HepG2 (cell line): ENCODE measurements around the gene CACNA1F. TPM values are rescaled to one million over a fixed set of nuclear protein-coding genes. Genes with fewer than 3 reads are reported as not detected.

Experiments used
- ATAC-seq: fragments of 200-7000 bp; cut with Tn5 transposase; 3 replicates; pipeline ENCODE4 v1.9.1; 2020; ENCODE audit warnings: mild to moderate bottlenecking, moderate library complexity
- BruUV-seq: library from RNA; stranded (reverse); fragments of 400-500 nt; replicated peaks from 2 replicates; lab custom pipeline; 2021; lab: Mats Ljungman, UMichigan
- CTCF ChIA-PET: fragments of 300-600 bp; formaldehyde crosslinking; extraction: SDS; loops from one replicate; lab custom pipeline; 2021; ENCODE audit warnings: low total read pairs, inconsistent platforms, low intra/inter-chr PET ratio; lab: Yijun Ruan, JAX
- POLR2A ChIA-PET: fragments of 350-600 bp; sonication (Branson Sonifier 250); formaldehyde crosslinking; loops from one replicate; lab custom pipeline; 2020; ENCODE audit warnings: antibody characterized with exemption, inconsistent platforms; lab: Yijun Ruan, JAX
- DNase-seq: peaks from one replicate; pipeline ENCODE4 v3.0.0-alpha.2; 2015; ENCODE audit warnings: low spot score
- FAIRE-seq: peaks from 3 replicates; lab custom pipeline; 2011; peaks lifted over from hg19 to GRCh38; lab: Jason Lieb, UNC
- H2AFZ ChIP-seq: one replicate; pipeline ENCODE4 v1.6.1; 2011; ENCODE audit warnings: low read length, inconsistent platforms
- H3K27ac ChIP-seq: fragments of 300-600 bp; 3 replicates; pipeline ENCODE4 v1.8.0; 2011; ENCODE audit warnings: mixed run types, mild to moderate bottlenecking, mixed read lengths, low read length, inconsistent platforms; ENCODE audit not compliant: insufficient read depth; ENCODE audit errors: extremely low read length
- H3K27me3 ChIP-seq, 2 experiments: fragments of 200-600 bp in 1 of 2; 2 replicates in 1 of 2; 3 replicates in 1 of 2; pipeline versions ENCODE4 v1.6.0 to v1.8.0; 2011; ENCODE audit warnings: low read length in 2 of 2, mild to moderate bottlenecking in 2 of 2, moderate library complexity in 2 of 2, inconsistent platforms in 1 of 2; ENCODE audit not compliant: insufficient read depth in 2 of 2, control insufficient read depth in 1 of 2
- H3K36me3 ChIP-seq, 2 experiments: fragments of 200-600 bp in 1 of 2; replicated peaks in 1 of 2; 2 replicates in 1 of 2; 3 replicates in 1 of 2; pipeline versions ENCODE4 v1.5.1 to v1.8.0; 2011; ENCODE audit warnings: low read length in 2 of 2, inconsistent platforms in 1 of 2; ENCODE audit not compliant: insufficient read depth in 2 of 2, control insufficient read depth in 1 of 2
- H3K4me1 ChIP-seq: 2 replicates; pipeline ENCODE4 v1.5.1; 2012; ENCODE audit warnings: low read length, inconsistent platforms; ENCODE audit not compliant: insufficient read depth
- H3K4me2 ChIP-seq: 2 replicates; pipeline ENCODE4 v1.6.0; 2011; ENCODE audit warnings: low read depth, low read length, inconsistent platforms
- H3K4me3 ChIP-seq, 3 experiments: fragments of 200-600 bp in 1 of 3; sonication (generic), shearing (Covaris generic) in 1 of 3; replicated peaks in 1 of 3; 2 replicates each; pipeline ENCODE4 v1.5.1; 2011 to 2016; ENCODE audit warnings: low read length in 3 of 3, inconsistent platforms in 2 of 3, low read depth in 2 of 3, mild to moderate bottlenecking in 2 of 3, control low read depth in 1 of 3, mixed read lengths in 1 of 3; ENCODE audit not compliant: insufficient read depth in 1 of 3
- H3K79me2 ChIP-seq: one replicate; pipeline ENCODE4 v1.6.1; 2011; ENCODE audit warnings: low read length, inconsistent platforms; ENCODE audit not compliant: insufficient read depth
- H3K9ac ChIP-seq: 2 replicates; pipeline ENCODE4 v1.6.0; 2011; ENCODE audit warnings: mild to moderate bottlenecking, low read depth, low read length, inconsistent platforms; ENCODE audit not compliant: insufficient read depth
- H3K9me3 ChIP-seq: 2 replicates; pipeline ENCODE4 v1.5.1; 2012; ENCODE audit warnings: mild to moderate bottlenecking, low read length
- H4K20me1 ChIP-seq: 2 replicates; pipeline ENCODE4 v1.6.0; 2011; ENCODE audit warnings: inconsistent platforms, mild to moderate bottlenecking, low read length, moderate library complexity; ENCODE audit not compliant: insufficient read depth
- DRAP1 ChIP-seq: IDR thresholded peaks from 2 replicates; pipeline ENCODE4 v1.6.1; 2016; ENCODE audit warnings: missing genetic modification reagents, missing compliant biosample characterization
- ETS1 ChIP-seq: sonication (generic); formaldehyde crosslinking; IDR thresholded peaks from 2 replicates; pipeline ENCODE4 v1.4.0; 2020; ENCODE audit warnings: missing genetic modification reagents
- HDAC6 ChIP-seq: fragments of 200-600 bp; sonication (generic); IDR thresholded peaks from 2 replicates; pipeline ENCODE4 v1.7.0; 2017; ENCODE audit warnings: mild to moderate bottlenecking, antibody characterized with exemption, low read length, low read depth
- HMGXB3 ChIP-seq: sonication (generic); formaldehyde crosslinking; IDR thresholded peaks from 2 replicates; pipeline ENCODE4 v1.4.0; 2020; ENCODE audit warnings: missing genetic modification reagents, borderline replicate concordance
- IKZF4 ChIP-seq: sonication (generic); formaldehyde crosslinking; IDR thresholded peaks from 2 replicates; pipeline ENCODE4 v1.5.1; 2020; ENCODE audit warnings: borderline replicate concordance, mild to moderate bottlenecking, low read depth, missing genetic modification reagents; ENCODE audit errors: not compliant biosample characterization
- NCOR1 ChIP-seq: fragments of 200-600 bp; sonication (generic); IDR thresholded peaks from 2 replicates; pipeline ENCODE4 v1.7.0; 2017; ENCODE audit warnings: antibody characterized with exemption, low read length, borderline replicate concordance
- NPAS2 ChIP-seq: sonication (generic); formaldehyde crosslinking; IDR thresholded peaks from 2 replicates; pipeline ENCODE4 v1.8.0; 2022; ENCODE audit warnings: mild to moderate bottlenecking, missing genetic modification reagents, borderline replicate concordance
- SP4 ChIP-seq: sonication (generic); formaldehyde crosslinking; IDR thresholded peaks from 2 replicates; pipeline ENCODE4 v1.8.1; 2023; ENCODE audit warnings: mild to moderate bottlenecking, missing genetic modification reagents
- SPEN ChIP-seq: sonication (generic); formaldehyde crosslinking; IDR thresholded peaks from 2 replicates; pipeline ENCODE4 v1.5.1; 2020; ENCODE audit warnings: low read depth, mild to moderate bottlenecking, missing genetic modification reagents
- ZIK1 ChIP-seq: sonication (generic); formaldehyde crosslinking; IDR thresholded peaks from 2 replicates; pipeline ENCODE4 v1.5.0; 2020; ENCODE audit warnings: mild to moderate bottlenecking, low read depth, missing genetic modification reagents, borderline replicate concordance
- ZNF563 ChIP-seq: sonication (generic); formaldehyde crosslinking; IDR thresholded peaks from 2 replicates; pipeline ENCODE4 v1.8.0; 2022; ENCODE audit warnings: mild to moderate bottlenecking, moderate library complexity, missing genetic modification reagents
- ZNF574 ChIP-seq: sonication (generic); formaldehyde crosslinking; IDR thresholded peaks from 2 replicates; pipeline ENCODE4 v1.4.0; 2020; ENCODE audit warnings: missing genetic modification reagents
- ZNF619 ChIP-seq: sonication (generic); formaldehyde crosslinking; IDR thresholded peaks from 2 replicates; pipeline ENCODE4 v1.4.0; 2020; ENCODE audit warnings: mild to moderate bottlenecking, missing genetic modification reagents
- WGBS: methylation state at CpG from one replicate; pipeline ENCODE4 v1.1.6; 2017; ENCODE audit warnings: low lambda C conversion rate; 5-methylcytosine and 5-hydroxymethylcytosine counted together
- in situ Hi-C: cut with HindIII; loops from 2 replicates; pipeline ENCODE4 v1.10.0; 2017; ENCODE audit warnings: low pct_unique_long_range_greater_than_20kb; ENCODE audit not compliant: extremely low pct_ligation_motif_present
- intact Hi-C: fragments of 100-400 bp; cut with micrococcal nuclease; formaldehyde crosslinking; loops from one replicate; pipeline ENCODE4 v1.10.0; 2022; ENCODE audit not compliant: unreplicated experiment
- polyA plus RNA-seq, 8 experiments: library from polyadenylated mRNA; depleted of rRNA in 3 of 8; stranded (reverse) in 7 of 8; unstranded in 1 of 8; fragments of >200 nt; fragmentation: Illumina TruSeq in 4 of 8; extraction: Trizol in 4 of 8; gene quantifications; 2 replicates each; pipeline versions ENCODE4 v1.2.1 to v1.2.3, GENCODE V29; 2011 to 2016; ENCODE audit warnings: low read depth in 4 of 8, missing spikeins in 1 of 8, mixed read lengths in 1 of 8; ENCODE audit not compliant: insufficient read depth in 1 of 8
- total RNA-seq, 5 experiments: library from RNA; depleted of rRNA; stranded (reverse); fragments of >200 nt; fragmentation: Illumina TruSeq; extraction: Trizol; gene quantifications; 2 replicates each; pipeline ENCODE4 v1.2.3, GENCODE V29; 2016; ENCODE audit warnings: low read depth in 1 of 5

Gene CACNA1F
- total and polyA plus RNA-seq, 2 of the 13 experiments (the other 11 are each of a cell fraction or from before 2014, with no cell fraction given) = 0.03 TPM; not detected in 1

- intact Hi-C loops (loop anchor here (5.0 kb wide), 1 partner anchor 77 kb away; no protein-coding TSS in a partner anchor), in situ Hi-C loops (no loop called here)
- H3K27ac ChIP-seq = peak overlapping the region; percentile 91
- no peaks in the 10 kb centered on the region for H4K20me1 ChIP-seq
- H3K4me2 ChIP-seq = peak overlapping the region; percentile 89
- CTCF ChIA-PET = no interaction called here
- no peaks in the 10 kb centered on the region for H3K36me3 ChIP-seq
- peaks cover 43% of the 10 kb centered on the region for H3K4me1 ChIP-seq
- peak overlapping the region; percentile 57 to 82 (median 71); a peak in 5 of 6 replicates for H3K4me3 ChIP-seq
- ATAC-seq (peak; percentile 94), DNase-seq (peak; percentile 94), FAIRE-seq (peak; percentile 92)
- no peaks in the 10 kb centered on the region for H3K9me3 ChIP-seq
- under 1% methylated on average over 45 of the region's 45 CpGs for WGBS
- peak overlapping the region; percentile 85 for H3K9ac ChIP-seq
- no TSS peak for BruUV-seq
- H2AFZ ChIP-seq = peak overlapping the region; percentile 42
- peaks cover 12% of the 10 kb centered on the region for H3K79me2 ChIP-seq
- H3K27me3 ChIP-seq = no peaks in the 10 kb centered on the region; a peak in 1 of 5 replicates
- POLR2A ChIA-PET = interaction anchor here (0.8 to 2.2 kb wide), 10 partner anchors 11 to 609 kb away, joined by 3 to 21 read pairs (median 5); partner anchors contain the start of gene CCDC22
- TF ChIP-seq ETS1 (CRISPR knock-in tag) (no peak), HMGXB3 (CRISPR knock-in tag) (peak; percentile 83), SP4 (peak; percentile 68), SPEN (CRISPR knock-in tag) (0 out of 2 replicates have a peak, but pooled peaks have one; percentile 53), ZNF619 (CRISPR knock-in tag) (no peak), ZNF574 (peak; percentile 37; the same call in 1 of the 2 replicates), ZNF563 (no peak), IKZF4 (CRISPR knock-in tag) (no peak), NCOR1 (peak; percentile 43; the same call in 1 of the 2 replicates), DRAP1 (CRISPR knock-in tag) (peak; percentile 88), HDAC6 (no peak), ZIK1 (CRISPR knock-in tag) (peak; percentile 13; the same call in 1 of the 2 replicates), NPAS2 (CRISPR knock-in tag) (no peak)
These were observed 36.0 kb upstream of the CACNA1F start for GRCh38 chrX:49269010-49269766.
